NCI-H526 (cell line): Measurements from ENCODE around the gene CDH15.
A peak's percentile ranks its signal among the peaks of the same experiment; 100 is the strongest.
"Not testable (repeated sequence)": the region's sequence is repeated elsewhere in the genome, so short reads cannot be mapped to it uniquely, and the experiment has no call there.

Experiments
- DNase-seq, 2 experiments: peaks; one replicate each; lab custom pipeline; 2025; lab: John Stamatoyannopoulos, UW

CDH15 gene

DNA sequence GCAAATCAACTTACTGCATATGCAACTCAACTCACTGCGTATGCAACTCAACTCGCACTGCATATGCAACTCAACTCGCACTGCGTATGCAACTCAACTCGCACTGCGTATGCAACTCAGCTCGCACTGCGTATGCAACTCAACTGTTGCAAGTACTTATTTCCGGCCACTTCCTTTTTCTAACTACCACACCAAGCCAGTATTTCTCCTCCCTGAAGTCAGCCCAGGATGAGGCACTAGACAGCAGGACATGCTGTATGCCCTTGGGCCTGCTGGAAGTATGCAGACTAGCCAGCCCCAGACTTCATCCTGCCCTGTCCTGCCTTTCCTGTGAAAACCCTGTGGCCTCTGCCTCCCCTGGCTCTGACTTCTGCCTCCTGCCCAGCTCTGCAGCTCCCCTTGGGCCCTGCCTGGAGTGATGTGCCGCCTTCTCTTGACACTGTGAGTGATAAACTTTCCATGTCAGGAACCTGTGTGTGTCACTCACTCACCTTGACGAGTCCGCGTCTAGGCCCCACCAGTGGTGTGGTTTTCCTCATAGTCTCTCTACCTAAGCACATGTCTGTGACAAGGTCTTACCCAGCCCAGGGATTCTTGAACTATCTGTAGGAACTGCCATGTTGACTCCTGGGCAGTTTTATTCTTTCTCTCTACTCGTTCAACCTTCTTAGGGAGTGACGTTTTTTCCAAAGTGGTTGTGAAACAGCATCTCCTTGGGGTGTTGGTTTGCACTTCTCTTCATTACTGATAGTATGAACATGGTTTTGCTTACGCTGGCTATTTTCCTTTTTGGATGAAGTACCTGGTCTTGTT lies 62.3 kb downstream of the CDH15 start:
- DNase-seq, result no peak

DNA sequence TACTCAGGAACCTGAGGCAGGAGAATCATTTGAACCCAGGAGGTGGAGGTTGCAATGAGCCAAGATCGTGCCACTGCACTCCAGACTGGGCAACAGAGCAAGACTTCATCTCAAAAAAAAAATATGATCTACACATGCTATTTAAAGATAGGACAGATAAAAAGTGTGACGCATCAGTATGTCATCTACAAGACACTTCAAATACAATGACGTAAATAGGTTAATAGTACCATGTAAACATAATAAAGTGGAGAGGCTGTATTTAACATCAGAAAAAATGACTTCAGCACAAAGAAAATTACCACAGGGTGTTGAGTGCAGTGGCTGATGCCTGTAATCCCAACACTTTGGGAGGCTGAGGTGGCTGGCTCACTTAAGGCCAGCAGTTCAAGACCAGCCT lies 66.2 kb downstream of the CDH15 start:
- DNase-seq, result no peak

DNA sequence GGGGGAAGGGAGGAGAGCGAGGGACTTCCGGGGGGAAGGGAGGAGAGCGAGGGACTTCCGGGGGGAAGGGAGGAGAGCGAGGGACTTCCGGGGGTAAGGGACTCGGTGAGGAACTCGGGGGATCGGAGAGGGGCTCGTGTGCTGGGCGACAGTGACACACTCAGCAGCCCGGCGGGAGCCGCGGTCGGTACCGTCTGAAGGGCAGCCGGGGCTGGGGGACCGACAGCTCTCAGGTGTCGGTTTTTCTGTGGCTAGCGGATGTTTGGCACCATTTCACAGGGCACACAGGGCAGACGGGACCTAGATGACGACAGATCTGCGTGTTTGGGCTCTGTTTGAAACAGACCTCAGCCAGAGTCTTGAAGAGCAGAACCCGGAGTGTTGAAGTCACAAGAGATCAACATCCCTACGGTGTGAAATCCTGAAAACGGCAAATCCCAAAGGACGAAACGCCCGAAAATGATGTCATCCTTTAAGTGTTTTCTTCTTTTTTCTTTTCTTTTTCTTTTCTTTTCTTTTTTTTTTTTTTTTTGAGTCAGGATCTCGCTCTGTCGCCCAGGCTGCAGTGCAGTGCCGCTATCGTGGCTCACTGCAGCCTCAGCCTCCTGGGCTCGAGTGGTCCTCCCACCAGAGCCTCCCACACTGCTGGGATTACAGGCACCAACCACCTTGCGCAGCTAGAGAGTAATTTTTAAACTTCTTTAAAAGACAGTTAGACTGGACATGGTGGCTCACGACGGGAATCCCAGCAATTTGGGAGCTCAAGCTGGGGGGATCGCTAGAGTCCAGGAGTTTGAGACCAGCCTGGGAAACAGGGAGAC lies 69.8 kb downstream of the CDH15 start:
- DNase-seq, result peak; percentile 44 to 57

DNA sequence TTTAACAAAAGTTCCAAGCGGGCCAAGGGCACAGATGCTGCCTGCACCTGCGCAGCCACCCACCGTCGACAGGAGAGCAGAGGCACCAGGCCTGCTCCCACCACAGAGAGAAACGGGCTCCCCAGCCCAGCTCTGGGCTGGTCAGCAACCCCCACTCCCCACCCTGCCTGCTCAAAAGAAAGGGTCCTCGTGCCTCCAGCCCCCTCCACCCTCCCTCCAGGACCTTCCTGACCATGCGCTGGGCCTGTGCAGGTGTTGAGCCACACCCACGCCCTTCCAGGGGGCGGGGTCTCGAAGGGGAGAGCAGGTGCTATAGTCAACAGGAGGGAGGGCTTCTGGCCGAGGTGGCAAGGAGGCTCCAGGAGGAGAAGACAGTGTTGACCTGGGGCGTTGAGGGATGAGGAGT lies 71.2 kb downstream of the CDH15 start:
- DNase-seq, result peak; percentile 11 to 53

DNA sequence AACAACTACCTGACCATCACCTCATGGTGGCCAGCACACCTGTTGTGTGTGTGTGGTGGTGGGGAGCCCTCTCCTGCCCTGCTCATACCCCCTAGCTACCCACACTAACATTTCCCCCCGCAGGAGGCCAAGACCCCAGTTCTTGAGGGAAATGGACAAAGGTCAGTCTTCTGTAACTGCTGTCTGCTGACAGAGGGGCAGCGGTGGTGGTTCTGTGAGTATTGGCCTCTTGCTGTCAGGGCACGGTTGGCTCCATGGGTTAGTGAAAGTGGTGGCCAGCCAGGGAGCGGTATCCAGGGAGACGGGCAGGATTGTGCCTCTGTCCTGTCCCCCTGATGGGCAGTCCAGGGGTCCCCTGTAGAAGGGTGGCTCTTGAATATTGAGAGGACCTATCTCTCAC lies 72.1 kb downstream of the CDH15 start:
- DNase-seq, result no peak

DNA sequence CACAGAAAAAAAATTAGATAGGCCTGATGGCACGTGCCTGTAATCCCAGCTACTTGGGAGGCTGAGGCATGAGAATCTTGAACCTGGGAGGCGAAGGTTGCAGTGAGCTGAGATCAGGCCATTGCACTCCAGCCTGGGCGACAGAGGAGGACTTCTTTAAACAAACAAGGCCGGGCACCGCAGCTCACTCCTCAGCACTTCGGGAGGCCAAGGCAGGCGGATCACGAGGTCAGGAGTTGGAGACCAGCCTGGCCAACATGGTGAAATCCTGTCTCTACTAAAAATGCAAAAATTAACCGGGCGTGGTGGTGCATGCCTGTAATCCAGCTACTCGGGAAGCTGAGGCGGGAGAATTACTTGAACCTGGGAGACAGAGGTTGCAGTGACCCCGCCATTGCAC lies 72.7 kb downstream of the CDH15 start:
- DNase-seq, result not testable (repeated sequence)

DNA sequence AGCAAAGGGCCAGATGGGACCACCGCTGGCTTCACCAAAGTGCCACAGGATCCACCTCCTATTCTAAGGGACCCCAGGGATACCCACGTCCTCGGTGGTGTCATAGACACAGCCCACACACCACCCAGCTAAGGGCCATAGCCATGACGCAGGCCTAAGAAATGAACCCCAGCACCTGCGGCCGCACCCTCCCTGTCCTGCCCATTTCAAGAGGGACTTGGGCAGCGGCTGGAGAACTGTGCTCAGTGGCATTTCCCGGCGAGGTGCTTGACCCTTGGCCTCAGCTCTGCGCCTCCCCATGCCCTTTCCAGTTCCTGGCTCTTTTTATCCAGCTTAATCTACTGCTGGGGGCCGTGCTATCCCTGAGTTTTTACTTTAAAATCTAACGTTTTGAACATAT lies 73.2 kb downstream of the CDH15 start:
- no peak for DNase-seq
